Measurements from ENCODE around the gene CLMP.
A peak's percentile ranks its signal among the peaks of the same experiment; 100 is the strongest.

The CLMP gene

DNA sequence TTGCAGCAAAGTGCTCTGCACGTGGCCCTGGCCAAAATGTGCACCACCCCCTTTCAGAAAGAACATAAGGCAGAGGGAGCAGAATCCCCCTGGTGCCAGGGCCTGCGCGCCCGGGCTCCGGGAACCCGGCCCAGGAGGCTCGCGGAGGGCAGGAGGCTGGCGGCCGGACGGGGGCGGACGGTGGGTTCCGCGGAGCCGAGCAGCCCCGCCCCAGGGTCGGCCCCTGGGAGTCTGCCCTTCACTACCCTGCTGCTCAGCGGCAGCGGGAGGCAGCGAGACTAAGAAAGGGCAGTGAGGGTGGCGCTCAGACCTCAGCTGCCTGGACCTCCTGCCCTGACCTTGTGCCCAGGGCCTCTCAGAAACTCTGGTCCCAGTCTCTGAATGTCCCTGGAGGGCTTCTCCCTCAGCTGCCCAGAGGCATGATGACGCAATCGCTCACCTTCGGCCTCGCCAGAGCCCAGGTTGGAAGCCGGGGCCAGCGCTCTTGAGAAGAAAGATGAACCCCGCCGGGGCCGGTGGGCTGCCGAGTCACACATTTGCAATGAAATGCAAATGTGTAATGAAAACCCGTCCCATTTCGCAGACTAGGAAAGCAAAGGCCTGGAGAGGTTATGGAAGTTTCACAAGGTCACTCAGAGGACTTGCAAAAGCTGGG, 1.1 kb upstream of the CLMP start:
- H3K27ac ChIP-seq, result no peak overlapping the region
- TF ChIP-seq, protein P1, sequence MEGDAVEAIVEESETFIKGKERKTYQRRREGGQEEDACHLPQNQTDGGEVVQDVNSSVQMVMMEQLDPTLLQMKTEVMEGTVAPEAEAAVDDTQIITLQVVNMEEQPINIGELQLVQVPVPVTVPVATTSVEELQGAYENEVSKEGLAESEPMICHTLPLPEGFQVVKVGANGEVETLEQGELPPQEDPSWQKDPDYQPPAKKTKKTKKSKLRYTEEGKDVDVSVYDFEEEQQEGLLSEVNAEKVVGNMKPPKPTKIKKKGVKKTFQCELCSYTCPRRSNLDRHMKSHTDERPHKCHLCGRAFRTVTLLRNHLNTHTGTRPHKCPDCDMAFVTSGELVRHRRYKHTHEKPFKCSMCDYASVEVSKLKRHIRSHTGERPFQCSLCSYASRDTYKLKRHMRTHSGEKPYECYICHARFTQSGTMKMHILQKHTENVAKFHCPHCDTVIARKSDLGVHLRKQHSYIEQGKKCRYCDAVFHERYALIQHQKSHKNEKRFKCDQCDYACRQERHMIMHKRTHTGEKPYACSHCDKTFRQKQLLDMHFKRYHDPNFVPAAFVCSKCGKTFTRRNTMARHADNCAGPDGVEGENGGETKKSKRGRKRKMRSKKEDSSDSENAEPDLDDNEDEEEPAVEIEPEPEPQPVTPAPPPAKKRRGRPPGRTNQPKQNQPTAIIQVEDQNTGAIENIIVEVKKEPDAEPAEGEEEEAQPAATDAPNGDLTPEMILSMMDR (conservative IDR thresholded peaks at IDR 0.05), result no peak

DNA sequence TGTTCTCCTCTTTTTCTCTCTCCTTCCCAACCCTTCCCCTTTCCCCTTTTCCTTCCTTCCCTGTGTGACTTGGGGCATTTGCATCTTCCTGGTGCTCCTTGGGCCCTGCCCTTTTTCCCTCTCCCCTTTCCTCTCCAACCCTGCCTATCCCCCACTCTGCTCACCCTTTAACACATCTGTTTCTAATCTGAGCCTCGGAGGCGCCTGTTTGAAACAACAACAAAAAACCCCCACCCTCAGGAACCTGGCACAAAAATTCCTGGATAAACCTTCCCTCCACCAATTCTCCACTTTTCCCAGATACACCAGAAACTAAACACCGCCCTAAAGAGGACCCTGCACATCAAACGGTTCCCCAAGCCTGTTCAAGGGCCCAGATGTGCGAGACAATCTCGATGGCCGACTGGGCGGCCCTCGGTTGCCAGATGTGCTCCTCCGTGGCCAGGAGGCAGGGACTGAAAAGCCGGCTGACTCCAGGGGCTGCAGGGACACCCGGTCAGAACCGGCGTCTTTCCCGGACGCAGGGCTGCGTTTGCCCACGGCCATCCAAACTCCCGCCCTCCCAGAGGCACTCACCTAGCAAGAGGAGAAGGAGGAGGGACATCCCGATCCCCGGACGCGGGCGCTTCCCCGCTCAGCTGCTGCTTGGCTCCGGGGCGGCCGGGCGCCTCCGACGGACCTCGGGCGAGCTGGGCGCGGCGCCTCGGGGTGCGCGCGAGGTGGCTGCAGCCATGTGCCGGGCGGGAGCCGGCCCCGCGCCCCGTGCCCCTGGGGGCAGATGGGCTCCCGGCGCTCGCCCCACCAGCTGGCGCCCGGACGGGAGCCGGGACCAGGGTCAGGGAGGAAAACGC, 486 bp downstream of the CLMP start:
- peak overlapping the region; percentile 46; the same call in 1 of the 2 replicates for H3K27ac ChIP-seq
- TF ChIP-seq, protein P1 (conservative IDR thresholded peaks at IDR 0.05), result no peak

DNA sequence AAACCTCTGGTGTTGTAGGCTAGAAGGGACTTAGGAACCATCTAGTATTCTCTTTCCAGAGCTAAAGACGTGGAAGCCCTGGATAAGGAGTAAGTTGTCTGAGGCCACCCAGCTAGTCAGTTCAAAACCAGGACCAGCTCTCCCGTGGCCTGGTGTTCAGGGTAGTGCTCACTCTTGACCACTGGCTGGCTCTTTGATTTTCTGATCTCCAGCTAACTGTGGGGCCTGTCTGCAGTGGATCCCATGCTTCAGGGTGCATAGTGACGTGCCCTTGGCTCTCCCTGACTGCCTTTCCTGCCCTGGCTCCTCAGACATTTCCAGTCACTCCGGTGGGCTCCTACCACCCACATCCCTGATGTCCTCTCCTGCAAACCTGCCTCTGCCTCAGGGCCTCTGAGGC, 1.3 kb downstream of the CLMP start:
- no peak overlapping the region for H3K27ac ChIP-seq
- TF ChIP-seq, protein P1 (conservative IDR thresholded peaks at IDR 0.05), result no peak

DNA sequence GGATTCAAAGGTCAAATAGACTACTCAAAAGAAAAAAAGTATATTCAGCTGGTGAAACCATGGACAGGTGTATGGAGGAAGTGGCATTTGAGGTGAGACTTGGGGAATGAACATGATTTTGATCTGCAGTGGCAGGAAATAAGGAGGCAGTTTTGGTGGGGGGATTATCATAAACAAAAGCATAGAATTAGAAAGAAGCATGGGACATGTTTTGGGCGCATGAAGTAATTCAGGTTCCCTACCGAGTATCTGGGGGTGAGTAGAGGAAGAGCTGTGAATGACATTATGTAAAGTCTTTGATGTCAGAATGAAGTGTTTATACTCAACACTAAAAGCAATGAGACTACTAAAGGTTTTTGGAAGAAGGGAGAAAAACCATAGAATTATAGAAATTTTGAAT, 3.1 kb downstream of the CLMP start:
- TF ChIP-seq, protein P1 (conservative IDR thresholded peaks at IDR 0.05), result no peak
- no peak overlapping the region for H3K27ac ChIP-seq

DNA sequence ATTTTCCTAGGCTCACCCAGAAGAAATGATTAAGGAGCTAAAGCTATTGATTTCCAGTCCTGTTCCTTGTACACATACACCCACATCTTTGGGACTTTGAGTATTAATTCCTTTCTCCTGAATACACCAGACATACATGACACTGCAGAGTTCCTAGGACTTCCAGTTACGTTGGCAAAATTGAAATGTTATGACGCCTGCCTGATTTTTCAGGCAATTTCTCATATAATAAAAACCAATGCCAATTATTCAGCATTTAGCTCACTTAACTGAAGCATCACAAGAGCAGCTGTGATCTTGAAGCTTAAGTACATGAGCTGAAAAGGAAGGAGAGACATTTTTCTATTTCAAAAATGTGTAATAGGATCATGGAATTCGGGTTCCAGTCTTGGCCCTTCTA, 4.5 kb downstream of the CLMP start:
- H3K27ac ChIP-seq, result no peak overlapping the region
- TF ChIP-seq, protein P1 (conservative IDR thresholded peaks at IDR 0.05), result no peak

DNA sequence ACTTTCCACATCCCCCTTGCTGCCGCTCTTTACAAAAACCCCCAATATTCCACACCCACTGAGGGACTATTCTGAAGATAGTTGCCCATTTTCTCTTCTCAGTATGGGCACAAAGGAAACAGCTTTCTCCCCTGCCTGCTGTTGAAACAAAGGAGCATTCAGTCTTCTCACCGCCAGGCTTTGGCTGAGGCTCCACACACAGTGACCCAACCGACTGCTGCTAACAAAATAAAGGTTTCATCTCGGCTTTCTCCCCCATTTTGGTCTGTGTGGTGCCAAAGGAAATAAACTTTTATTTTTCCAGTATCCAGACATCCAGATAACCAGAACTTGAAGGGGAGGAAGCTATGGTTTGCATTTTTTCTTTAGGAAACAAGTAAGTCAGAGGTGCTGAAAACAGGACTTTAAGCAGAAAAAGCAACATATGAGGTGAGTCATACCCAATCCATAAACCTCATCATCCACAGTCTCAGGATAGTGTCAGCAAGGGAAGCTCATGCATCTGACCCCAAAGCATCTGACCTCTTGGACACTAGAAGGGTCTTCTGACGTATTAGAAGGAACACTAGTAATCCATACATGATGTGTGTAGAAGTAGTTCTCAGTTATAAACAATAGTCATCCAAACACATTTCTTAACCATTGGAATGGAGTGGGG, 6.4 kb downstream of the CLMP start:
- TF ChIP-seq, protein P1 (conservative IDR thresholded peaks at IDR 0.05), result no peak
- H3K27ac ChIP-seq, result no peak overlapping the region
